PC-3 (cell line): ENCODE measurements around the gene CTDNEP1. TPM values are rescaled to one million over a fixed set of nuclear protein-coding genes. Genes with fewer than 3 reads are reported as not detected.

ENCODE experiments used
- ATAC-seq: fragments of 200-7000 bp; cut with Tn5 transposase; 2 replicates; pipeline ENCODE4 v1.9.1; 2020; ENCODE audit warnings: mild to moderate bottlenecking, moderate library complexity
- BruUV-seq: library from RNA; stranded (reverse); fragments of 400-500 nt; replicated peaks from 2 replicates; lab custom pipeline; 2021; lab: Mats Ljungman, UMichigan
- CTCF ChIA-PET: fragments of 300-600 bp; sonication (Branson Sonifier 250); formaldehyde crosslinking; loops from one replicate; lab custom pipeline; 2022; ENCODE audit warnings: antibody characterized with exemption; lab: Charles Lee
- POLR2A ChIA-PET: fragments of 300-600 bp; sonication (Branson Sonifier 250); formaldehyde crosslinking; loops from one replicate; lab custom pipeline; 2022; ENCODE audit warnings: antibody characterized with exemption; ENCODE audit not compliant: unreplicated experiment; lab: Charles Lee
- DNase-seq: peaks from one replicate; pipeline ENCODE4 v3.0.0-alpha.2; 2015
- H2AFZ ChIP-seq: fragments of 300-600 bp; sonication (generic); 2 replicates; pipeline ENCODE4 v1.6.0; 2016; ENCODE audit warnings: antibody characterized with exemption, low read length
- H3F3A ChIP-seq: fragments of 300-600 bp; sonication (generic); one replicate; pipeline ENCODE4 v1.6.0; 2017; ENCODE audit warnings: antibody characterized with exemption, low read length, control low read depth, mild to moderate bottlenecking; ENCODE audit not compliant: unreplicated experiment
- H3K27ac ChIP-seq: fragments of 300-600 bp; sonication (generic); 2 replicates; pipeline ENCODE4 v1.5.1; 2016; ENCODE audit warnings: mild to moderate bottlenecking, low read length
- H3K27me3 ChIP-seq: fragments of 300-600 bp; sonication (generic); 2 replicates; pipeline ENCODE4 v1.6.1; 2016; ENCODE audit warnings: low read length, mixed read lengths
- H3K36me3 ChIP-seq: fragments of 300-600 bp; sonication (generic); 2 replicates; pipeline ENCODE4 v1.6.1; 2016; ENCODE audit warnings: low read depth, mixed run types, low read length, mixed read lengths
- H3K4me1 ChIP-seq: fragments of 300-600 bp; sonication (generic); 2 replicates; pipeline ENCODE4 v1.5.1; 2016; ENCODE audit warnings: low read length; ENCODE audit not compliant: insufficient read depth
- H3K4me2 ChIP-seq: fragments of 300-600 bp; sonication (generic); 2 replicates; pipeline ENCODE4 v1.6.0; 2016; ENCODE audit warnings: low read length
- H3K4me3 ChIP-seq: fragments of 300-600 bp; sonication (generic); 2 replicates; pipeline ENCODE4 v1.5.1; 2016; ENCODE audit warnings: mild to moderate bottlenecking, low read length, mixed read lengths
- H3K79me2 ChIP-seq: fragments of 300-600 bp; sonication (generic); 2 replicates; pipeline ENCODE4 v1.6.1; 2017; ENCODE audit warnings: low read length, mixed read lengths
- H3K9ac ChIP-seq: fragments of 300-600 bp; sonication (generic); 2 replicates; pipeline ENCODE4 v1.6.0; 2016; ENCODE audit warnings: mild to moderate bottlenecking, low read length
- H3K9me2 ChIP-seq: fragments of 300-600 bp; sonication (generic); replicated peaks from 2 replicates; pipeline ENCODE4 v1.6.1; 2016; ENCODE audit warnings: mixed run types, low read length, mixed read lengths
- H3K9me3 ChIP-seq: fragments of 300-600 bp; sonication (generic); 2 replicates; pipeline ENCODE4 v1.6.1; 2016; ENCODE audit warnings: low read length, mixed read lengths
- H4K20me1 ChIP-seq: fragments of 300-600 bp; sonication (generic); 2 replicates; pipeline ENCODE4 v1.6.1; 2016; ENCODE audit warnings: low read length, mixed read lengths
- CTCF ChIP-seq: fragments of 300-600 bp; sonication (generic); conservative IDR thresholded peaks from 2 replicates; pipeline ENCODE4 v1.5.1; 2017; ENCODE audit warnings: antibody characterized with exemption, low read depth, mild to moderate bottlenecking, low read length
- EZH2 ChIP-seq: fragments of 300-600 bp; sonication (generic); IDR thresholded peaks from one replicate; pipeline ENCODE4 v1.6.1; 2017; ENCODE audit warnings: antibody characterized with exemption, mild to moderate bottlenecking, low read length; ENCODE audit not compliant: unreplicated experiment
- EZH2phosphoT487 ChIP-seq: fragments of 300-600 bp; sonication (generic); IDR thresholded peaks from 2 replicates; pipeline ENCODE4 v1.6.1; 2018; ENCODE audit warnings: mild to moderate bottlenecking, antibody characterized with exemption, low read length, borderline replicate concordance
- intact Hi-C: fragments of 100-400 bp; cut with micrococcal nuclease; formaldehyde crosslinking; loops from 2 replicates; pipeline ENCODE4 v1.9.0; 2023
- total RNA-seq: library from RNA; depleted of rRNA; stranded (reverse); fragments of >200 nt; gene quantifications from 2 replicates; pipeline ENCODE4 v1.2.3, GENCODE V29; 2014

The CTDNEP1 gene
- total RNA-seq, 1 experiment from 2014 or later, result 52.4 TPM

GRCh38 chr17:7211491-7212273 is 39.9 kb downstream of the CTDNEP1 start:
- BruUV-seq, result no TSS peak
- no peak overlapping the region for H3K4me2 ChIP-seq
- no peak overlapping the region for H2AFZ ChIP-seq
- H3K36me3 ChIP-seq, result no peaks in the 10 kb centered on the region
- H3K4me3 ChIP-seq, result no peak overlapping the region
- intact Hi-C loops, result no loop called here
- ATAC-seq (no peak), DNase-seq (no peak)
- H3K9me2 ChIP-seq, result no peaks in the 10 kb centered on the region
- peaks cover 11% of the 10 kb centered on the region for H3K4me1 ChIP-seq
- no peaks in the 10 kb centered on the region for H3K9me3 ChIP-seq
- H3K79me2 ChIP-seq, result peaks cover 24% of the 10 kb centered on the region
- H3K27ac ChIP-seq, result no peak overlapping the region
- H3F3A ChIP-seq, result no peaks in the 10 kb centered on the region
- H3K9ac ChIP-seq, result no peak overlapping the region
- TF ChIP-seq CTCF (no peak), EZH2 (no peak), EZH2phosphoT487 (no peak)
- ChIA-PET CTCF (no interaction called here), POLR2A (no interaction called here)
- no peaks in the 10 kb centered on the region for H4K20me1 ChIP-seq
- H3K27me3 ChIP-seq, result no peaks in the 10 kb centered on the region

GRCh38 chr17:7208754-7209460 is 42.6 kb downstream of the CTDNEP1 start:
- CTCF ChIA-PET, result no interaction called here
- no TSS peak for BruUV-seq
- H3K4me1 ChIP-seq, result no peaks in the 10 kb centered on the region; the same call in 1 of the 2 replicates

More at GRCh38 chr17:7208754-7209460, 42.6 kb downstream of the CTDNEP1 start:
- POLR2A ChIA-PET, result no interaction called here
- intact Hi-C loops, result no loop called here
- Histone ChIP-seq H3K9me2 (no peaks in the 10 kb centered on the region), H3K27ac (no peak overlapping the region), H3K4me2 (no peak overlapping the region), H3F3A (no peaks in the 10 kb centered on the region), H3K4me3 (no peak overlapping the region), H3K27me3 (no peaks in the 10 kb centered on the region), H2AFZ (no peak overlapping the region), H3K79me2 (peaks cover 15% of the 10 kb centered on the region), H3K9ac (no peak overlapping the region), H3K36me3 (no peaks in the 10 kb centered on the region), H4K20me1 (no peaks in the 10 kb centered on the region), H3K9me3 (no peaks in the 10 kb centered on the region)
- ATAC-seq, result no peak
- TF ChIP-seq EZH2phosphoT487 (no peak), EZH2 (no peak), CTCF (no peak)
- no peak for DNase-seq
